Esophagus squamous epithelium (tissue), 4 donors: ENCODE results near the gene ELOVL6.

Experiments
- POLR2A ChIP-seq, 4 donors: fragments of 450-650 bp; IDR thresholded peaks; one replicate each; pipeline ENCODE4 v1.6.1; 2017; ENCODE audit warnings: antibody characterized with exemption in 4 of 4, mild to moderate bottlenecking in 4 of 4, moderate library complexity in 3 of 4
- TF ChIP-seq, protein P1 (sequence below), 6 experiments: fragments of 450-650 bp in 4 of 6; fragments of 200-600 bp in 2 of 6; sonication (generic) in 2 of 6; IDR thresholded peaks; one replicate each; pipeline ENCODE4 v1.5.1; 2016 to 2019; ENCODE audit warnings: antibody characterized with exemption in 6 of 6, mild to moderate bottlenecking in 4 of 6, moderate library complexity in 4 of 6

DNA sequence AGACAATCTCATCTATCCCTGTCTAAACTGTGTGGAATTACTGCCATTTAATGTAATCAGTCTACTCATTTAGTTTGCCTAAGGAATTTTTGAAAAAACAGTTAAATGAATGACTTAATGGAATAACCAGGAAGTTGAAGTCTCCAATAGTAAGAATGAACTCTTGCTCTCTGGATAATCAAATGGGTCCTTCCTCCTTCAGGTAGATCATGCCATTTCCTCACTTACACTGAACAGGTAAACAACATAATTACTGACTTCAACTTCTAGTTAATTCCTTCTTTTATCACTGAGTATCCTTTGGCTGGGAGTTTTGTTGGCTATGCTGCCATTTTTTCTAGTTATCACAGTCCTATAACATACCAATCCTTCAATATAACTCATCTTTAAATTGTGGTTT lies 56.0 kb downstream of the ELOVL6 start:
- TF ChIP-seq POLR2A (IDR thresholded peaks at IDR 0.05): no peak
- TF ChIP-seq, protein P1, sequence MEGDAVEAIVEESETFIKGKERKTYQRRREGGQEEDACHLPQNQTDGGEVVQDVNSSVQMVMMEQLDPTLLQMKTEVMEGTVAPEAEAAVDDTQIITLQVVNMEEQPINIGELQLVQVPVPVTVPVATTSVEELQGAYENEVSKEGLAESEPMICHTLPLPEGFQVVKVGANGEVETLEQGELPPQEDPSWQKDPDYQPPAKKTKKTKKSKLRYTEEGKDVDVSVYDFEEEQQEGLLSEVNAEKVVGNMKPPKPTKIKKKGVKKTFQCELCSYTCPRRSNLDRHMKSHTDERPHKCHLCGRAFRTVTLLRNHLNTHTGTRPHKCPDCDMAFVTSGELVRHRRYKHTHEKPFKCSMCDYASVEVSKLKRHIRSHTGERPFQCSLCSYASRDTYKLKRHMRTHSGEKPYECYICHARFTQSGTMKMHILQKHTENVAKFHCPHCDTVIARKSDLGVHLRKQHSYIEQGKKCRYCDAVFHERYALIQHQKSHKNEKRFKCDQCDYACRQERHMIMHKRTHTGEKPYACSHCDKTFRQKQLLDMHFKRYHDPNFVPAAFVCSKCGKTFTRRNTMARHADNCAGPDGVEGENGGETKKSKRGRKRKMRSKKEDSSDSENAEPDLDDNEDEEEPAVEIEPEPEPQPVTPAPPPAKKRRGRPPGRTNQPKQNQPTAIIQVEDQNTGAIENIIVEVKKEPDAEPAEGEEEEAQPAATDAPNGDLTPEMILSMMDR (IDR thresholded peaks at IDR 0.05): no peak
